HepG2 (cell line): ENCODE measurements around the gene NDUFS2. TPM values are rescaled to one million over a fixed set of nuclear protein-coding genes. Genes with fewer than 3 reads are reported as not detected.

Experiments used
- ATAC-seq: fragments of 200-7000 bp; cut with Tn5 transposase; 3 replicates; pipeline ENCODE4 v1.9.1; 2020; ENCODE audit warnings: mild to moderate bottlenecking, moderate library complexity
- BruUV-seq: library from RNA; stranded (reverse); fragments of 400-500 nt; replicated peaks from 2 replicates; lab custom pipeline; 2021; lab: Mats Ljungman, UMichigan
- CTCF ChIA-PET: fragments of 300-600 bp; formaldehyde crosslinking; extraction: SDS; loops from one replicate; lab custom pipeline; 2021; ENCODE audit warnings: low total read pairs, inconsistent platforms, low intra/inter-chr PET ratio; lab: Yijun Ruan, JAX
- POLR2A ChIA-PET: fragments of 350-600 bp; sonication (Branson Sonifier 250); formaldehyde crosslinking; loops from one replicate; lab custom pipeline; 2020; ENCODE audit warnings: antibody characterized with exemption, inconsistent platforms; lab: Yijun Ruan, JAX
- DNase-seq: peaks from one replicate; pipeline ENCODE4 v3.0.0-alpha.2; 2015; ENCODE audit warnings: low spot score
- FAIRE-seq: peaks from 3 replicates; lab custom pipeline; 2011; peaks lifted over from hg19 to GRCh38; lab: Jason Lieb, UNC
- H2AFZ ChIP-seq: one replicate; pipeline ENCODE4 v1.6.1; 2011; ENCODE audit warnings: low read length, inconsistent platforms
- H3K27ac ChIP-seq: fragments of 300-600 bp; 3 replicates; pipeline ENCODE4 v1.8.0; 2011; ENCODE audit warnings: mixed run types, mild to moderate bottlenecking, mixed read lengths, low read length, inconsistent platforms; ENCODE audit not compliant: insufficient read depth; ENCODE audit errors: extremely low read length
- H3K27me3 ChIP-seq, 2 experiments: fragments of 200-600 bp in 1 of 2; 2 replicates in 1 of 2; 3 replicates in 1 of 2; pipeline versions ENCODE4 v1.6.0 to v1.8.0; 2011; ENCODE audit warnings: low read length in 2 of 2, mild to moderate bottlenecking in 2 of 2, moderate library complexity in 2 of 2, inconsistent platforms in 1 of 2; ENCODE audit not compliant: insufficient read depth in 2 of 2, control insufficient read depth in 1 of 2
- H3K36me3 ChIP-seq, 2 experiments: fragments of 200-600 bp in 1 of 2; replicated peaks in 1 of 2; 2 replicates in 1 of 2; 3 replicates in 1 of 2; pipeline versions ENCODE4 v1.5.1 to v1.8.0; 2011; ENCODE audit warnings: low read length in 2 of 2, inconsistent platforms in 1 of 2; ENCODE audit not compliant: insufficient read depth in 2 of 2, control insufficient read depth in 1 of 2
- H3K4me1 ChIP-seq: 2 replicates; pipeline ENCODE4 v1.5.1; 2012; ENCODE audit warnings: low read length, inconsistent platforms; ENCODE audit not compliant: insufficient read depth
- H3K4me2 ChIP-seq: 2 replicates; pipeline ENCODE4 v1.6.0; 2011; ENCODE audit warnings: low read depth, low read length, inconsistent platforms
- H3K4me3 ChIP-seq, 3 experiments: fragments of 200-600 bp in 1 of 3; sonication (generic), shearing (Covaris generic) in 1 of 3; replicated peaks in 1 of 3; 2 replicates each; pipeline ENCODE4 v1.5.1; 2011 to 2016; ENCODE audit warnings: low read length in 3 of 3, inconsistent platforms in 2 of 3, low read depth in 2 of 3, mild to moderate bottlenecking in 2 of 3, control low read depth in 1 of 3, mixed read lengths in 1 of 3; ENCODE audit not compliant: insufficient read depth in 1 of 3
- H3K79me2 ChIP-seq: one replicate; pipeline ENCODE4 v1.6.1; 2011; ENCODE audit warnings: low read length, inconsistent platforms; ENCODE audit not compliant: insufficient read depth
- H3K9ac ChIP-seq: 2 replicates; pipeline ENCODE4 v1.6.0; 2011; ENCODE audit warnings: mild to moderate bottlenecking, low read depth, low read length, inconsistent platforms; ENCODE audit not compliant: insufficient read depth
- H3K9me3 ChIP-seq: 2 replicates; pipeline ENCODE4 v1.5.1; 2012; ENCODE audit warnings: mild to moderate bottlenecking, low read length
- H4K20me1 ChIP-seq: 2 replicates; pipeline ENCODE4 v1.6.0; 2011; ENCODE audit warnings: inconsistent platforms, mild to moderate bottlenecking, low read length, moderate library complexity; ENCODE audit not compliant: insufficient read depth
- ARNT2 ChIP-seq: sonication (generic); formaldehyde crosslinking; IDR thresholded peaks from 2 replicates; pipeline ENCODE4 v1.8.0; 2022; ENCODE audit warnings: mild to moderate bottlenecking, low read depth, missing genetic modification reagents, moderate library complexity
- NRL ChIP-seq: sonication (generic); formaldehyde crosslinking; IDR thresholded peaks from 2 replicates; pipeline ENCODE4 v1.5.0; 2020; ENCODE audit warnings: missing genetic modification reagents, mild to moderate bottlenecking, moderate library complexity, borderline replicate concordance
- POLR2G ChIP-seq: fragments of 200-400 bp; formaldehyde crosslinking; IDR thresholded peaks from 2 replicates; pipeline ENCODE4 v1.6.1; 2018; ENCODE audit warnings: mild to moderate bottlenecking, low read depth, low read length, moderate library complexity
- SNAI1 ChIP-seq: sonication (generic); formaldehyde crosslinking; IDR thresholded peaks from 2 replicates; pipeline ENCODE4 v1.5.0; 2020; ENCODE audit warnings: mild to moderate bottlenecking, missing genetic modification reagents, borderline replicate concordance
- ZNF407 ChIP-seq: sonication (generic); formaldehyde crosslinking; IDR thresholded peaks from one replicate; pipeline ENCODE4 v1.5.1; 2020; ENCODE audit warnings: mild to moderate bottlenecking, missing genetic modification reagents; ENCODE audit errors: not compliant biosample characterization
- ZNF713 ChIP-seq: sonication (generic); formaldehyde crosslinking; IDR thresholded peaks from 2 replicates; pipeline ENCODE4 v1.4.0; 2020; ENCODE audit warnings: mild to moderate bottlenecking, missing genetic modification reagents
- ZNF776 ChIP-seq: sonication (generic); formaldehyde crosslinking; IDR thresholded peaks from 2 replicates; pipeline ENCODE4 v1.4.0; 2020; ENCODE audit warnings: mild to moderate bottlenecking, missing genetic modification reagents
- WGBS: methylation state at CpG from one replicate; pipeline ENCODE4 v1.1.6; 2017; ENCODE audit warnings: low lambda C conversion rate; 5-methylcytosine and 5-hydroxymethylcytosine counted together
- in situ Hi-C: cut with HindIII; loops from 2 replicates; pipeline ENCODE4 v1.10.0; 2017; ENCODE audit warnings: low pct_unique_long_range_greater_than_20kb; ENCODE audit not compliant: extremely low pct_ligation_motif_present
- intact Hi-C: fragments of 100-400 bp; cut with micrococcal nuclease; formaldehyde crosslinking; loops from one replicate; pipeline ENCODE4 v1.10.0; 2022; ENCODE audit not compliant: unreplicated experiment
- polyA plus RNA-seq, 8 experiments: library from polyadenylated mRNA; depleted of rRNA in 3 of 8; stranded (reverse) in 7 of 8; unstranded in 1 of 8; fragments of >200 nt; fragmentation: Illumina TruSeq in 4 of 8; extraction: Trizol in 4 of 8; gene quantifications; 2 replicates each; pipeline versions ENCODE4 v1.2.1 to v1.2.3, GENCODE V29; 2011 to 2016; ENCODE audit warnings: low read depth in 4 of 8, missing spikeins in 1 of 8, mixed read lengths in 1 of 8; ENCODE audit not compliant: insufficient read depth in 1 of 8
- total RNA-seq, 5 experiments: library from RNA; depleted of rRNA; stranded (reverse); fragments of >200 nt; fragmentation: Illumina TruSeq; extraction: Trizol; gene quantifications; 2 replicates each; pipeline ENCODE4 v1.2.3, GENCODE V29; 2016; ENCODE audit warnings: low read depth in 1 of 5
- TF ChIP-seq, protein P1 (sequence below): sonication (generic); formaldehyde crosslinking; IDR thresholded peaks from 2 replicates; pipeline ENCODE4 v1.4.0; 2020; ENCODE audit warnings: missing genetic modification reagents
- TF ChIP-seq, protein P2 (sequence below): sonication (generic); formaldehyde crosslinking; IDR thresholded peaks from 2 replicates; pipeline ENCODE4 v1.8.0; 2022; ENCODE audit warnings: missing genetic modification reagents, mild to moderate bottlenecking, inconsistent platforms, borderline replicate concordance

The NDUFS2 gene
- total and polyA plus RNA-seq, 2 of the 13 experiments (the other 11 are each of a cell fraction or from before 2014, with no cell fraction given): 89.9 to 118 TPM

GRCh38 chr1:161197560-161198193 lies 4.5 kb upstream of the NDUFS2 start:
- POLR2A ChIA-PET: interaction anchor here (0.9 to 3.5 kb wide), 10 partner anchors 19 to 202 kb away, joined by 3 to 44 read pairs (median 4); partner anchors contain the start of genes APOA2, B4GALT3, PPOX and SDHC
- no peak for FAIRE-seq

More at GRCh38 chr1:161197560-161198193, 4.5 kb upstream of the NDUFS2 start:
- DNase-seq (no peak), ATAC-seq (no peak)
- Histone ChIP-seq H3K27ac (no peak overlapping the region), H3K27me3 (no peaks in the 10 kb centered on the region; a peak in 1 of 5 replicates), H3K4me3 (peak overlapping the region; percentile 54 to 85 (median 56)), H2AFZ (no peak overlapping the region), H3K4me1 (peaks cover 69% of the 10 kb centered on the region), H4K20me1 (no peaks in the 10 kb centered on the region), H3K4me2 (peak overlapping the region; percentile 98), H3K9ac (peak overlapping the region; percentile 56), H3K9me3 (no peaks in the 10 kb centered on the region), H3K79me2 (peaks cover 3% of the 10 kb centered on the region), H3K36me3 (no peaks in the 10 kb centered on the region)
- 0 out of 2 replicates have a peak, but pooled peaks have one; percentile 53 for TF ChIP-seq ZNF776 (CRISPR knock-in tag)
- no peak for TF ChIP-seq NRL (CRISPR knock-in tag)
- TF ChIP-seq, protein P1, sequence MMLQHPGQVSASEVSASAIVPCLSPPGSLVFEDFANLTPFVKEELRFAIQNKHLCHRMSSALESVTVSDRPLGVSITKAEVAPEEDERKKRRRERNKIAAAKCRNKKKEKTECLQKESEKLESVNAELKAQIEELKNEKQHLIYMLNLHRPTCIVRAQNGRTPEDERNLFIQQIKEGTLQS: no peak
- TF ChIP-seq ZNF407 (CRISPR knock-in tag): no peak
- TF ChIP-seq, protein P2, sequence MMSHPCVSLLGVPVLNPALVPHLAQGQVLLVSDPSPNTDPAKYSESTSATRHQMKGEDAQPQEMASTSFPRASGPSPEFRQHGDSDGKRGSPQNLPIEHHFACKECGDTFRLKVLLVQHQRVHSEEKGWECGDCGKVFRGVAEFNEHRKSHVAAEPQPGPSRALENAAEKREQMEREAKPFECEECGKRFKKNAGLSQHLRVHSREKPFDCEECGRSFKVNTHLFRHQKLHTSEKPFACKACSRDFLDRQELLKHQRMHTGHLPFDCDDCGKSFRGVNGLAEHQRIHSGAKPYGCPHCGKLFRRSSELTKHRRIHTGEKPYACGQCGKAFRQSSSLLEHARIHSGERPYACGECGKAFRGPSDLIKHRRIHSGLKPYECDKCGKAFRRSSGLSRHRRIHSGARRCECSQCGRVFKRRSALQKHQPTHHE (CRISPR knock-in tag): no peak
- TF ChIP-seq ARNT2 (CRISPR knock-in tag): 0 out of 2 replicates have a peak, but pooled peaks have one; percentile 7
- TF ChIP-seq SNAI1 (CRISPR knock-in tag): 0 out of 2 replicates have a peak, but pooled peaks have one; percentile 36
- TF ChIP-seq ZNF713 (CRISPR knock-in tag): no peak
- no peak for TF ChIP-seq POLR2G
- intact Hi-C loops (loop anchor here (1.0 kb wide), 1 partner anchor 28 kb away; no protein-coding TSS in a partner anchor), in situ Hi-C loops (loop anchor here (5.0 kb wide), 1 partner anchor 185 kb away; no protein-coding TSS in a partner anchor)
- no TSS peak for BruUV-seq
- 43% methylated on average over 5 of the region's 11 CpGs for WGBS
- CTCF ChIA-PET: no interaction called here
